Endothelial cell of umbilical vein (primary cell): ENCODE data around the gene TSPAN9.

Experiments used
- CTCF ChIP-seq, 2 donors: IDR thresholded peaks; 1 replicate in 1 of 2; 2 replicates in 1 of 2; pipeline ENCODE4 v1.5.1; 2011; ENCODE audit warnings: low read length in 2 of 2, mild to moderate bottlenecking in 2 of 2, moderate library complexity in 2 of 2, control low read depth in 1 of 2, inconsistent platforms in 1 of 2, low read depth in 1 of 2; ENCODE audit not compliant: insufficient read depth in 1 of 2; ENCODE audit errors: extremely low read depth in 1 of 2
- MAX ChIP-seq: IDR thresholded peaks from 2 replicates; pipeline ENCODE4 v1.6.1; 2011; ENCODE audit not compliant: insufficient read depth, insufficient read length
- MYC ChIP-seq: IDR thresholded peaks from one replicate; pipeline ENCODE4 v1.6.1; 2011; ENCODE audit warnings: mild to moderate bottlenecking, low read depth, low read length
- POLR2A ChIP-seq: IDR thresholded peaks from 2 replicates; pipeline ENCODE4 v1.6.1; 2012; ENCODE audit warnings: low read depth, mild to moderate bottlenecking, control low read depth, low read length
- POLR2AphosphoS5 ChIP-seq: IDR thresholded peaks from 2 replicates; pipeline ENCODE4 v1.6.1; 2012; ENCODE audit warnings: low read depth, mild to moderate bottlenecking, control low read depth, low read length, moderate library complexity; ENCODE audit not compliant: insufficient read depth

GRCh38 chr12:3330976-3331510, 253.9 kb downstream of the TSPAN9 start:
- TF ChIP-seq CTCF (IDR thresholded peaks at IDR 0.05; ENCODE audit: extremely low read depth in 1 of 2, insufficient read depth in 1 of 2, low read depth in 1 of 2, low read length in 2 of 2) (no peak), POLR2AphosphoS5 (no peak), POLR2A (no peak), MYC (no peak), MAX (no peak)
